DOHH2 (cell line): ENCODE data around the gene PRICKLE4.

Experiments used
- CTCF ChIP-seq: fragments of 200-600 bp; sonication (generic); IDR thresholded peaks from one replicate; pipeline ENCODE4 v1.5.1; 2014; ENCODE audit warnings: antibody characterized with exemption, mild to moderate bottlenecking, low read depth, low read length; ENCODE audit not compliant: poor library complexity, severe bottlenecking
- EZH2phosphoT487 ChIP-seq: fragments of 200-600 bp; sonication (generic); IDR thresholded peaks from 2 replicates; pipeline ENCODE4 v1.6.1; 2017; ENCODE audit warnings: borderline replicate concordance, mild to moderate bottlenecking, antibody characterized with exemption, low read length, moderate library complexity, mixed read lengths

GRCh38 chr6:41758641-41759035, 21.9 kb upstream of the PRICKLE4 start:
- no peak for TF ChIP-seq CTCF
- no peak for TF ChIP-seq EZH2phosphoT487
